HFFc6 (cell line): ENCODE data around the gene FAM53B. TPM values are rescaled to one million over a fixed set of nuclear protein-coding genes. Genes with fewer than 3 reads are reported as not detected.

Experiments
- DNase-seq: peaks from one replicate; pipeline ENCODE4 v3.0.0-alpha.2; 2018
- H3K27ac Mint-ChIP-seq: 2 replicates; pipeline ENCODE4 v1.8.0; 2020; ENCODE audit warnings: mild to moderate bottlenecking, mixed read lengths
- H3K27me3 Mint-ChIP-seq: 2 replicates; pipeline ENCODE4 v1.8.0; 2021; ENCODE audit warnings: mild to moderate bottlenecking, moderate library complexity, mixed read lengths; ENCODE audit not compliant: insufficient read depth
- H3K36me3 Mint-ChIP-seq: 2 replicates; pipeline ENCODE4 v1.8.0; 2021; ENCODE audit warnings: low read depth, mixed read lengths
- H3K4me1 Mint-ChIP-seq: 2 replicates; pipeline ENCODE4 v1.8.0; 2020; ENCODE audit warnings: low read depth, mixed read lengths
- H3K4me3 Mint-ChIP-seq: 2 replicates; pipeline ENCODE4 v1.8.0; 2020; ENCODE audit warnings: mild to moderate bottlenecking, moderate library complexity, mixed read lengths
- H3K9me3 Mint-ChIP-seq: 2 replicates; pipeline ENCODE4 v1.8.0; 2020; ENCODE audit warnings: mild to moderate bottlenecking, mixed read lengths
- CTCF ChIP-seq: fragments of 200-600 bp; sonication (generic); IDR thresholded peaks from 2 replicates; pipeline ENCODE4 v1.5.0; 2021; ENCODE audit warnings: antibody characterized with exemption, mild to moderate bottlenecking
- total RNA-seq, 6 experiments: library from RNA; stranded (reverse); fragmentation: NEBNext Ultra II Directional; extraction: Animal tissue kit (Norgen Biotek cat#: 25700); gene quantifications; 2 replicates in 1 of 6; 3 replicates in 5 of 6; pipeline ENCODE4 v1.2.3, GENCODE V29; 2021

The FAM53B gene
- total RNA-seq, 6 experiments from 2014 or later: 9.3 to 10.6 (median 10.4) TPM

GRCh38 chr10:124723826-124724225 is 20.4 kb downstream of the FAM53B start:
- no peak for TF ChIP-seq CTCF

DNA sequence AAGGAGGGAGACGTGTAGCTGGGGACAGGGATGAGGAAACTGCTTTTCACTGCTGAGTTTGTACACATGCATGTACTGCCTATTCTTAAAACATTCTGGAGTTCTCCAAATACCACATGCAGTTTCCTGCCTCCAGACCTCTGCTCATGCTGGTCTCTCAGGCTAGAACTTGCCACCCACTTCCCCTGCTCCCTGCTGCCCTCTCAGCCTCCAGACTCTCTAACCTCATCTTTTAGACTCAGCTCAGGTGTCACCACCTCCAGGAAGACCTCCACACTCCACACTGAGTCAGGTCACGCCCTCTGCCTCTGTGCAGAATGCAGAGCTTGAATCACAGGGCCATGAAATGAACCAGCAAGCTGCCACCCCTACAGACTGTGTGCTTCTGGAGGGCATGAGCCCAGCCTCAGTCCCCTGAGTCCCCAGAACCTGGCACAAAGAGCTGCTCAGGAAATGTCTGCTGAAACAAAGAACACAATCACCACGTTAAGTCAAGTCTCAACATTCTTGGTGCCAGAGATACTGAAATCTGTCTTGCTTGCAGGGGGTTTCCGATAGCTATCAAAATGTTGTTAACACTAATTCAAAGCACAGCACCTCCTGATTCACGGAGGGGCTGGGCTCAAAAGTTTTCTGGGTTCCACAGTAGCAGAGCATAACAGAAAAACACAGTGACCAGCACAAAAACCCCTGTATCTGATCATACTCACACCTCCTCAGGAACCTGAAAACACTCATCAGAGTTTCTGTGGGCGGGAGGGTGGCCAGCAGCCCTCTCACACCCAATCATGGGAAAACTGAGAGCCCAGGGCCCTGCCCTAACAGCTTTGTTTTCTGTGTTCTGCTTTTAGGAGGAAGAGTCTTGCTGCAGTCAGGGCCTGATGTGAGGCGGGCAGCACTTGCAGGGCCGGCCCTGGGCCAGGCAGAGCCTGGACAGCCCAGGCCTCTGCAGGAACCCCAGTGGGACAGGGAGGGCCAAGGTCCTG is 21.1 kb downstream of the FAM53B start:
- Mint-ChIP-seq H3K4me3 (no peak overlapping the region), H3K4me1 (peaks cover 28% of the 10 kb centered on the region), H3K36me3 (no peaks in the 10 kb centered on the region; the same call in 1 of the 2 replicates), H3K27ac (no peak overlapping the region), H3K27me3 (no peaks in the 10 kb centered on the region; the same call in 1 of the 2 replicates), H3K9me3 (no peaks in the 10 kb centered on the region)
- no peak for DNase-seq
- no peak for TF ChIP-seq CTCF

More at GRCh38 chr10:124723826-124724225, 20.4 kb downstream of the FAM53B start:
- Mint-ChIP-seq H3K27ac (no peak overlapping the region), H3K4me1 (peaks cover 28% of the 10 kb centered on the region), H3K4me3 (no peak overlapping the region), H3K36me3 (no peaks in the 10 kb centered on the region; the same call in 1 of the 2 replicates), H3K9me3 (no peaks in the 10 kb centered on the region), H3K27me3 (no peaks in the 10 kb centered on the region; the same call in none of the 2 replicates)
- DNase-seq: no peak

GRCh38 chr10:124721330-124722045 is 22.7 kb downstream of the FAM53B start:
- no peak overlapping the region for H3K4me3 Mint-ChIP-seq
- H3K27me3 Mint-ChIP-seq: no peaks in the 10 kb centered on the region; the same call in 1 of the 2 replicates
- H3K9me3 Mint-ChIP-seq: no peaks in the 10 kb centered on the region
- H3K4me1 Mint-ChIP-seq: peaks cover 27% of the 10 kb centered on the region
- TF ChIP-seq CTCF: no peak
- H3K27ac Mint-ChIP-seq: no peak overlapping the region
- no peaks in the 10 kb centered on the region for H3K36me3 Mint-ChIP-seq
- no peak for DNase-seq

DNA sequence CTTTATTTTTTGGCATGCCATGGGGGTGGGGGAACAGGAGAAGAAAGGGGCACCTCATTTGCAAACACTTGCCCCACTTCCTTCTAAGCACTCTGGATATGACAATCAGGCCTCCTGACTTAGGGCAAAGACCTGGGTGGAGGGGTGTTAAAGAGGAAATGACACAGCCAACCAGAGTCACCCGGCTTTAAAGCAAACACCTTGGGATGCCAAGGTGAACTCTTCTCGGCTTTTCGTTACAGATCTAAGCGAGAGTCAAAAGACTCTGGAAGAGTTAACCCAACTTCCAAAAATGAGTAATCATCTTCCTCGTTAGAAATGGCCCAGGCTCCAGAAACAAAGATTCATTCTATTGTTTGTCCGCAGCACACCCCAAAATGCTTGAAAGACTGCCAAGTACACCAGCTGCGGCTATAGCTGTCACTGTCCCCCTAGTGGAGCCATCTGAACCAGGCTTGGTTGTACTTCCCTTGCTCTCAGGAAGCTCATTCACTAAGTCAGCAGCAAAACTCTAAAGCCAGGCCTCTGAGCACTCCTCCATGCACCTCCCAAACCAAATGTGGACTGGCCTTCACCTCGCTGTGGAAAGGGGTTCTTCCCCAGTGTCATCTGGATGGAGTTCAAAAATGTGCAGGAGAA is 24.8 kb downstream of the FAM53B start:
- peak; percentile 64 for TF ChIP-seq CTCF
- Mint-ChIP-seq H3K9me3 (no peaks in the 10 kb centered on the region), H3K27me3 (no peaks in the 10 kb centered on the region), H3K36me3 (no peaks in the 10 kb centered on the region), H3K27ac (peak overlapping the region; percentile 47; the same call in 1 of the 2 replicates), H3K4me3 (no peak overlapping the region), H3K4me1 (peaks cover 27% of the 10 kb centered on the region)
- peak; percentile 81 for DNase-seq
